LNCAP (cell line): ENCODE data around the gene PRKACB.

Source experiments
- CTCF ChIP-seq: fragments of 450-650 bp; IDR thresholded peaks from 2 replicates; pipeline ENCODE4 v1.5.1; 2017; ENCODE audit warnings: mild to moderate bottlenecking

PRKACB gene

GRCh38 chr1:84141182-84142003 lies 2.7 kb upstream of the PRKACB start:
- peak; percentile 71 for TF ChIP-seq CTCF

- no peak for TF ChIP-seq CTCF
Measured at GRCh38 chr1:84145068-84145467, 997 bp downstream of the PRKACB start.

- TF ChIP-seq CTCF: no peak
Measured at GRCh38 chr1:84146411-84147032, 2.5 kb downstream of the PRKACB start.

GRCh38 chr1:84148758-84149157 lies 4.7 kb downstream of the PRKACB start:
- TF ChIP-seq CTCF: no peak

GRCh38 chr1:84152649-84153056 lies 8.6 kb downstream of the PRKACB start:
- TF ChIP-seq CTCF: no peak

GRCh38 chr1:84155517-84155916 lies 11.4 kb downstream of the PRKACB start:
- TF ChIP-seq CTCF: no peak

GRCh38 chr1:84156210-84156621 lies 12.1 kb downstream of the PRKACB start:
- no peak for TF ChIP-seq CTCF
